Thyroid gland (tissue), 4 donors: ENCODE data around the gene AFG3L2. TPM values are rescaled to one million over a fixed set of nuclear protein-coding genes. Genes with fewer than 3 reads are reported as not detected.

ENCODE experiments used
- DNase-seq, 2 donors: peaks; one replicate each; pipeline ENCODE4 v3.0.0-alpha.2; 2019
- H3K27ac ChIP-seq, 3 donors: fragments of 200-600 bp; sonication (generic); 1 replicate in 2 of 3; 2 replicates in 1 of 3; pipeline ENCODE4 v1.5.1; 2016 to 2019; ENCODE audit warnings: mild to moderate bottlenecking in 1 of 3, moderate library complexity in 1 of 3
- H3K27me3 ChIP-seq: fragments of 200-600 bp; sonication (generic); one replicate; pipeline ENCODE4 v1.5.1; 2019
- H3K36me3 ChIP-seq, 2 donors: fragments of 200-600 bp; sonication (generic); one replicate each; pipeline ENCODE4 v1.5.1; 2016 to 2019
- H3K4me1 ChIP-seq, 2 donors: fragments of 200-600 bp; sonication (generic); one replicate each; pipeline ENCODE4 v1.5.1; 2017 to 2019
- H3K4me3 ChIP-seq, 3 donors: fragments of 200-600 bp; sonication (generic); replicated peaks in 1 of 3; 1 replicate in 2 of 3; 2 replicates in 1 of 3; pipeline ENCODE4 v1.5.1; 2016; ENCODE audit warnings: mild to moderate bottlenecking in 1 of 3
- H3K9me3 ChIP-seq: fragments of 200-600 bp; sonication (generic); one replicate; pipeline ENCODE4 v1.5.1; 2017
- CTCF ChIP-seq, 6 experiments: fragments of 200-600 bp in 3 of 6; fragments of 450-650 bp in 3 of 6; sonication (generic) in 3 of 6; IDR thresholded peaks; one replicate each; pipeline ENCODE4 v1.5.1; 2016 to 2019; ENCODE audit warnings: antibody characterized with exemption in 6 of 6, mild to moderate bottlenecking in 2 of 6, inconsistent platforms in 1 of 6, moderate library complexity in 1 of 6
- POLR2A ChIP-seq, 2 donors: fragments of 450-650 bp; IDR thresholded peaks; one replicate each; pipeline ENCODE4 v1.6.1; 2017; ENCODE audit warnings: antibody characterized with exemption in 2 of 2, mild to moderate bottlenecking in 2 of 2, moderate library complexity in 1 of 2
- WGBS, 2 donors: methylation state at CpG; one replicate each; pipeline ENCODE4 v1.1.5; 2017; 5-methylcytosine and 5-hydroxymethylcytosine counted together
- intact Hi-C: fragments of 100-400 bp; cut with DNase I; formaldehyde crosslinking; loops from one replicate; pipeline ENCODE4 v1.15.1; 2023
- total RNA-seq, 4 donors: library from RNA; depleted of rRNA; stranded (reverse); fragments of >200 nt; gene quantifications; one replicate each; pipeline ENCODE4 v1.2.3, GENCODE V29; 2016

The AFG3L2 gene
- 10 to 100 TPM; 60.9 to 92.4 (median 84.7) TPM for total RNA-seq

- Histone ChIP-seq H3K36me3 (no peaks in the 10 kb centered on the region), H3K9me3 (no peaks in the 10 kb centered on the region), H3K27me3 (no peaks in the 10 kb centered on the region), H3K27ac (peak within 1 kb of the TSS; percentile 95 to 100 (median 98)), H3K4me3 (peak within 1 kb of the TSS; percentile 49 to 65 (median 53)), H3K4me1 (peaks cover 25 to 29% of the 10 kb centered on the region in 2 donors)
- 2 to 6% methylated on average over 11 to 12 of the region's 100 CpGs for WGBS, 2 donors
- peak; percentile 99 to 100 for DNase-seq
- TF ChIP-seq CTCF (IDR thresholded peaks at IDR 0.05) (peak in 2 of 6 experiments; percentile 3 to 35), POLR2A (IDR thresholded peaks at IDR 0.05) (peak; percentile 92 to 98)
- intact Hi-C loops = no loop called here
These were observed at the start of gene AFG3L2 for GRCh38 chr18:12376754-12377555. Gene AFG3L2, minus strand, starts transcription at chr18:12377227. Its CDS starts 145 bp downstream, at chr18:12377082.

- DNase-seq = no peak
- H3K9me3 ChIP-seq = no peaks in the 10 kb centered on the region
- H3K27ac ChIP-seq = no peak overlapping the region
- no peak overlapping the region for H3K4me3 ChIP-seq
- WGBS, 2 donors = 87 to 89% methylated on average over 4 of the region's 4 CpGs
- intact Hi-C loops = no loop called here
- H3K27me3 ChIP-seq = no peaks in the 10 kb centered on the region
- TF ChIP-seq CTCF (IDR thresholded peaks at IDR 0.05) (no peak), POLR2A (IDR thresholded peaks at IDR 0.05) (no peak)
- no peaks in the 10 kb centered on the region for H3K36me3 ChIP-seq
- H3K4me1 ChIP-seq = peaks cover 7 to 9% of the 10 kb centered on the region in 2 donors
These were observed 47.2 kb upstream of the AFG3L2 start for GRCh38 chr18:12424252-12424651.

- Histone ChIP-seq H3K36me3 (no peaks in the 10 kb centered on the region), H3K4me3 (no peak overlapping the region), H3K9me3 (no peaks in the 10 kb centered on the region), H3K4me1 (peaks cover 7 to 9% of the 10 kb centered on the region in 2 donors), H3K27ac (no peak overlapping the region), H3K27me3 (no peaks in the 10 kb centered on the region)
- TF ChIP-seq CTCF (IDR thresholded peaks at IDR 0.05) = no peak
- WGBS, 2 donors = 78 to 91% methylated on average over 1 to 3 of the region's 5 CpGs
- intact Hi-C loops = no loop called here
- no peak for DNase-seq
These were observed 46.8 kb upstream of the AFG3L2 start for GRCh38 chr18:12423820-12424219.

GRCh38 chr18:12423393-12423792, 46.4 kb upstream of the AFG3L2 start:
- Histone ChIP-seq H3K4me1 (peaks cover 7 to 9% of the 10 kb centered on the region in 2 donors), H3K27ac (no peak overlapping the region), H3K27me3 (no peaks in the 10 kb centered on the region), H3K36me3 (no peaks in the 10 kb centered on the region), H3K4me3 (no peak overlapping the region), H3K9me3 (no peaks in the 10 kb centered on the region)
- TF ChIP-seq CTCF (IDR thresholded peaks at IDR 0.05) = no peak
- TF ChIP-seq POLR2A (IDR thresholded peaks at IDR 0.05) = no peak
- 98% methylated on average over 4 to 8 of the region's 10 CpGs for WGBS, 2 donors
- DNase-seq = no peak
- intact Hi-C loops = no loop called here

GRCh38 chr18:12422936-12423335, 45.9 kb upstream of the AFG3L2 start:
- intact Hi-C loops = no loop called here
- no peak overlapping the region for H3K27ac ChIP-seq
- H3K4me3 ChIP-seq = no peak overlapping the region
- peaks cover 7 to 9% of the 10 kb centered on the region in 2 donors for H3K4me1 ChIP-seq
- 89 to 90% methylated on average over 9 of the region's 9 CpGs for WGBS, 2 donors
- no peaks in the 10 kb centered on the region for H3K27me3 ChIP-seq
- H3K9me3 ChIP-seq = no peaks in the 10 kb centered on the region
- no peaks in the 10 kb centered on the region for H3K36me3 ChIP-seq
- no peak for DNase-seq
- TF ChIP-seq POLR2A (IDR thresholded peaks at IDR 0.05) = no peak
- TF ChIP-seq CTCF (IDR thresholded peaks at IDR 0.05) = no peak
